Kidney tubule cell (primary cell): Measurements from ENCODE around the gene ZBTB46.
"Not testable (repeated sequence)": the region's sequence is repeated elsewhere in the genome, so short reads cannot be mapped to it uniquely, and the experiment has no call there.

Experiments
- DNase-seq: peaks from one replicate; pipeline ENCODE4 v3.0.0-alpha.2; 2018; ENCODE audit warnings: low spot score

The ZBTB46 gene

GRCh38 chr20:63787302-63787701, 43.8 kb downstream of the ZBTB46 start:
- DNase-seq = no peak

- no peak for DNase-seq
These were observed 45.4 kb downstream of the ZBTB46 start for GRCh38 chr20:63785691-63786131.

GRCh38 chr20:63783970-63784369, 47.1 kb downstream of the ZBTB46 start:
- no peak for DNase-seq

- no peak for DNase-seq
These were observed 48.5 kb downstream of the ZBTB46 start for GRCh38 chr20:63782521-63782971.

- no peak for DNase-seq
These were observed 49.0 kb downstream of the ZBTB46 start for GRCh38 chr20:63782051-63782471.

- DNase-seq = no peak
These were observed 49.9 kb downstream of the ZBTB46 start for GRCh38 chr20:63781181-63781580.

- no peak for DNase-seq
These were observed 52.2 kb downstream of the ZBTB46 start for GRCh38 chr20:63778857-63779256.

- no peak for DNase-seq
These were observed 52.9 kb downstream of the ZBTB46 start for GRCh38 chr20:63778034-63778752.

- no peak for DNase-seq
These were observed 53.5 kb downstream of the ZBTB46 start for GRCh38 chr20:63777614-63778013.

GRCh38 chr20:63776875-63777274, 54.2 kb downstream of the ZBTB46 start:
- not testable (repeated sequence) for DNase-seq

- peak; percentile 6 for DNase-seq
These were observed 55.7 kb downstream of the ZBTB46 start for GRCh38 chr20:63775096-63775978.

- no peak for DNase-seq
These were observed 56.8 kb downstream of the ZBTB46 start for GRCh38 chr20:63774306-63774705.

- DNase-seq = no peak
These were observed 57.4 kb downstream of the ZBTB46 start for GRCh38 chr20:63773571-63774241.

GRCh38 chr20:63772781-63773518, 58.1 kb downstream of the ZBTB46 start:
- DNase-seq = no peak

GRCh38 chr20:63771046-63771707, 59.9 kb downstream of the ZBTB46 start:
- DNase-seq = no peak

GRCh38 chr20:63769891-63770474, 61.1 kb downstream of the ZBTB46 start:
- no peak for DNase-seq

- DNase-seq = no peak
These were observed 62.2 kb downstream of the ZBTB46 start for GRCh38 chr20:63768591-63769515.

- DNase-seq = no peak
These were observed 63.2 kb downstream of the ZBTB46 start for GRCh38 chr20:63767886-63768285.

GRCh38 chr20:63767456-63767855, 63.6 kb downstream of the ZBTB46 start:
- no peak for DNase-seq
